Mucosa of gallbladder (tissue), 1 donor: ENCODE measurements around the gene PDE6G. TPM values are rescaled to one million over a fixed set of nuclear protein-coding genes. Genes with fewer than 3 reads are reported as not detected.

Source experiments
- DNase-seq: peaks from one replicate; pipeline ENCODE4 v3.0.0-alpha.2; 2020; ENCODE audit warnings: low spot score
- total RNA-seq: library from RNA; stranded (reverse); gene quantifications from one replicate; pipeline ENCODE4 v1.2.1, GENCODE V29; 2021
- donor health status: DM: no; HTN: no; CAD: no.

Gene PDE6G
- 0.32 TPM for total RNA-seq

DNA sequence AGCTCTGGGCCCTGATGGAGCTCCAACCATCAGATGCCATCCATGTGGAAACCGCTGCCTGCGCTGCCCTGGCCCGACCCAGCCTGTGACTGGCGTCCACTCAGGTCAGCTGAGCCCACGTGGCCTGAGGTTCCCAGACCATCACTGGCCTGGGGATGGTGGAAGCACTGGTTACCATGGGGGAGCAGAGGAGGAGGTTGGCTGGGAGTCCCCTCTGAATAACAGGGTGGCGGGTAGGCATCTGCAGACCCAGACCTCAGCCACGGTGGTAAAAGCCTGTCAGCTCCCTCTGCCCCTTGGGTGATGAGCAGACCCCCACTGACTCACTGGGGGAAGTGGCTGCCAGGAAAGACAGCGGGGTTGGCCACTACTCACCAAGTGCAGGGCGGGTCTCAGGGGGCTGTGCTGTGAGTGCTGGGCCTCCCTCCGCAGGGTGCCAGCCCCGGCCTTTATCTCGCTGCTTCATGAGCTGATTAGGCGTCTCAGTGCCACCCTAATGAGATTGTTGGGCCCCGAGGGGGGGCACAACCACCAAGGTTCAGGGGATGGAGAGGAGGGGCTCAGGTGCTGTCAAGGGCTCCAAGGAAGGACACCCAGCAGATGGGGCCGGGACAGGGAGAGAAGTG lies at the start of gene PDE6G:
PDE6G (minus strand) TSS at position 425 of the 626 bp plus-strand sequence. CDS start 3,237 bp downstream, outside the sequence.
- DNase-seq: no peak

- no peak for DNase-seq
Measured at GRCh38 chr17:81705518-81706231, 49.3 kb upstream of the PDE6G start.

DNA sequence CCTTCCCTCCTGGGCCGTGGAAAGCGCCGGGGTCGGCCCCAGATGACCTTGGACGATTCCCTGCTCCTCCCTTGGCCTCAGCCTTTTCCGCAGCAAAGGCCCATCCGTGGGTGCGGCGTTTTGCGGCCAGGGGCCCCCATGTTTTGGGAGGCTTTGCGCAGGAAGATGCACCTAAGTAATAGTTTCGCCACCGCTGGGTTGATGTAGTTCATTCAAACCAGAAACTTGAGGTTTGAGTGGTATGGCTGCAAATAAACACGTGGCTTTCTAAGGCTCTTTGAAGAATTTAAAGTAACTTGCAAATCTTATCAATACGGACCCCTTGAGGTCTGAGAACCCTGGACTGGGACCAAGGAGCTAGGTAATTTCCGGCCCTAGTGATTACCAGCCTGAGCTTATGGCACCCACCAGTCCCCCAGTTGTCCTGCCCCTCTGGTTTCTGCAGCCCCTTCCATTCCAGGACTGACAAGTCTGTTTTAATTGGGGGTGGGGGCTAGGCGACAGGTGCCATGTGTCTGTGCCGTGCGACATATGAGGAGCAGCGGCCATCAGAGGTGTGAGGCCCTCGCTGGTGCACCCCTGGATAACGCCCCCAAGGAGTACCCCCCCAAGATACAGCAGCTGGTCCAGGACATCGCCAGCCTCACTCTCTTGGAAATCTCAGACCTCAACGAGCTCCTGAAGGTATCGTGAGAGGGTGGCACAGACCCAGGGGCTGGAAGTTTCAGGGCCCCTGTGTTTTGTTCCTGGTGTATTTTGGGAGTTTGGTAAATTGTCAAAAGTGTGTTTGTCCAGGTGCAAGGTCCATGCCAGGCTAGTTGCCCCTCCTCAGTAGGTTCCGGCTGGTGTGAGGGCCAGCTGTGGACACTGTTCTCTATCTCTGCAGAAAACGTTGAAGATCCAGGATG lies 47.7 kb upstream of the PDE6G start:
- DNase-seq: no peak

DNA sequence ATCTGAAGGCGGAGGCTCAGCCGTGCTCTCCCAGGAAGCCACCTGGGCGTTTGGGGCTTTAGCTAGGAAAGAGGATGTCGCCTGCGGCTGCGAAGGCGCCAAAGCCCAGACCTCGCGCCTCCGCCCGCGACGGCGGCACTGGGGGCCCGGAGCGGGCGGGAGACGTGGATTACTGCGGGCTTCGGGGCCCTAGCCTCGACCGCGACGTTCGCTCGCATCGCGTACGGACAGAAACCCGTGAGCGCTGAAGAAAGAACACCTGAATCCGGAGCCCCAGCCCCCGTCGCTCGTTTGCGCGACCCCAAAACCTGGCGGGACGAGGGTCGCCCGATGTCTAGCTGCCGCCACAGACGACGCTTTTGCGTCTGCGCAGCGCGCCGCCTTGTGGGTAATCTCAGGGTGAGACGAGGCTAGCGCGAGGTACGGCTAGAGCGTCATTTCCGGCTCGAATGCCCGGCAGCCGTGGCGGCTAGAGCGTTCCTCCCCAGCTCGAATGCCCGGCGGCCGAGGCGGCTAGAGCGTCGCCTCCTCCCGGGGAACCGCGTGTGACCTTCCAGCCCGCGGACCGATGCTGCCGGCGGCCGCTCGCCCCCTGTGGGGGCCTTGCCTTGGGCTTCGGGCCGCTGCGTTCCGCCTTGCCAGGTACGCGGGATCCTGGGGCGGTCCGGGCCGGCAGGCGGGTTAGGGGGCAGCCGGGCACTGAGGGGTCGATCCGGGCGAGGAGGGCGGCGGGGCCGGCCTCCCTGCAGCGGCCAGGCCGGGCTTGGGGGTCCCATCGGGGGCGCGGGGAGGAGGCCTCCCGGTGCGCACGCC lies 46.8 kb upstream of the PDE6G start, which contains the start of gene MRPL12:
MRPL12 (plus strand) TSS at position 434 of the 813 bp plus-strand sequence; CDS start at position 569, 135 bp downstream.
- DNase-seq: peak; percentile 94

- DNase-seq: no peak
Measured at GRCh38 chr17:81701288-81702071, 45.1 kb upstream of the PDE6G start.

DNA sequence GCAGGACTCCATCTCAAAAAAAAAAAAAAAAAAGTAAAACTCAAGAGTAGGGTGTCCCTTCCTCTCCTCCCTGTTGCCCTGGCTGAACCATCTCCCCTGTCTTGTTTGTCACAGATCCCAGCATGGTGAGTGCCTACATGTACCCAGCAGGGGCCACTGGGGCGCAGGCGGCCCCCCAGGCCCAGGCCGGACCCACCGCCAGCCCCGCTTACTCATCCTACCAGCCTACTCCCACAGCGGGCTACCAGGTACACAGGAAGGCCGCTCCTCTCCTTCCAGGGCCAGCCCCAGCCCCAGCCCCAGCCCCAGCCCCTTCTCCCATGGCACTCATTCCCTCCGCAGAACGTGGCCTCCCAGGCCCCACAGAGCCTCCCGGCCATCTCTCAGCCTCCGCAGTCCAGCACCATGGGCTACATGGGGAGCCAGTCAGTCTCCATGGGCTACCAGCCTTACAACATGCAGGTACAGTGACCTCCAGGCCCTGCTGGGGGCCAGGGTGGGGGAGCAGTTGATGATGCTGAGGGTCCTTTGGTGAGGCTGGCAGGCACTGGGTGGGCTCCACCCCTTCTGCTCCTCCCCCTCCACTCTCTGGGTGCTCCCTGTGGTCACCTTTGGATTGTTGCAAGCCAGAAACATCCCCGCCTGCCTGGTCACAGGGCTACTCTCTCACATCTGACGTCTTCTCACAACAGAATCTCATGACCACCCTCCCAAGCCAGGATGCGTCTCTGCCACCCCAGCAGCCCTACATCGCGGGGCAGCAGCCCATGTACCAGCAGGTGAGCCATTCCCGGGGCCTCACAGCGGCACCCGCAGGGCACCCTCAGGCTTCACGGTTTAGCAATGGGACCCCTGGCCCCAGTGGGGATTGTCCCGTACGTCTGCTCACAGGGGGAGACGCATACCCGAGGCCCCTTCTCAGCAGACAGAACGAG lies 44.3 kb upstream of the PDE6G start:
- no peak for DNase-seq

DNA sequence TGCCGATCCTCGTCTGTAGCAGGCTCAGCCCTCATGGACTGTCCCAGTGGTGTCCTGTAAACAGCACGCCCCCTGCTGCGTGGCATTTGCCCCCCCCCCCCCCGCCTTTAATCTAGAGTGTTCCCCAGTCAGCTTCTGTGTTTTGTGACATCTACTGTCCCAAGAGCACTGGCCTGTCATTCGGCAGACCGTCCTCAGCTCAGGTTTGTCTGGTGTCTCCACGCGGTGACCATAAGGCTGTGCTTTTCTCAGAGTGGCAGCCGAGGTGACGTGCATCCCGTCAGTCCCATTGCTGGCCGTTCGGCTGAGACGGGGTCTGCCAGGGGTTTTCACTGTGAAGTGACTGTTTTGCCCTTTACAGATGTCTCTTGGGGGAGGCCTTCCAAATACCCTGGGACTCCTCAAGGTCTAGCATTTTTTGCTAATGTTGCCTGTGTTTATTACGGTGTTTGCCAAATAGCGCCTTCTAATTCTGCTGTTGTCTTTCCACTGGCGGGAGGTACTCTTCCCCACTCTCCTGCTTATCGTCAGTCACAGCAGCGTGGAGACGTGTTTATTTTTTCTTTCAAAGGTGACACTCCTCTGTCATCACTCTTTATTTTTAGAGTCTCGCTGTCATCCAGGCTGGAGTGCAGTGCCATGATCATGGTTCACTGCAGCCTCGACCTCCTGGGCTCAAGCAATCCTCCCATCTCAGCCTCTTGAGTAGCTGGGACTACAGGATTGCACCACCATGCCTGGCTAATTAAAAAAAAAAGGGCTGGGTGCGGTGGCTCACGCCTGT lies 41.1 kb upstream of the PDE6G start:
- no peak for DNase-seq

GRCh38 chr17:81696218-81696941 lies 40.0 kb upstream of the PDE6G start:
- DNase-seq: no peak

DNA sequence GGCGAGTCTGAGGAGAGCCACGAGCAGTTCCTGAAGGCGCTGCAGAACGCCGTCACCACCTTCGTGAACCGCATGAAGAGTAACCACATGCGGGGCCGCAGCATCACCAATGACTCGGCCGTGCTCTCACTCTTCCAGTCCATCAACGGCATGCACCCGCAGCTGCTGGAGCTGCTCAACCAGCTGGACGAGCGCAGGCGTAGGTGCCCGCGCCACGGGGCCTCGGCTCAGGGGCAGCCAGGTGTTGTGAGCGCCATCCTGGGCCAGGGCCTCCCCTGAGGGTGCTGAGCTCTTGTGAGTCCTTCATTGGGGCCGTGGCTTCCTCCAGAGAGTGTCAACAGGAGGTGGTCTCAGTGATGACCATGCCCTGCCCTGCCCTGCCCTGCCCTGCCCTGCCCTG lies 39.5 kb upstream of the PDE6G start:
- DNase-seq: no peak

DNA sequence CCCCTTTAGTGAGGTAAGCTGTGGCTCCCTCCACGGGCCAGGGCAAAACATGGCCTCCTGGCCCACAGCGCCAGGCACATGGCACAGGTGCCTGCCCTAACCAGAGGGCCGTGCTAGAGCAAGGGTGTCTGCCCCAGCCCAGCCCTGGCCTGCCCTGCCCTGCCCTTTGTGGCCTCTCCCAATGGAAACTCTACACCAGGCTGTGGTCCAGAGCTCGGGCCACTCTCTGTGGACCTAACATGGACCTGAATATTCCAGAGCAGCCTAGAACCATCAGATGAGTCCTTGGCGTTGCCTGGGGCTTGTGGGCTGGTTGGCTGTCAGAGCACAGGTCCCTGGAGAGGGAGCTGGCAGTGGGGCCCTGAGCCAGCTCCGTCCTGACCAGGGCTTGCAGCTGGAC lies 38.9 kb upstream of the PDE6G start:
- no peak for DNase-seq

DNA sequence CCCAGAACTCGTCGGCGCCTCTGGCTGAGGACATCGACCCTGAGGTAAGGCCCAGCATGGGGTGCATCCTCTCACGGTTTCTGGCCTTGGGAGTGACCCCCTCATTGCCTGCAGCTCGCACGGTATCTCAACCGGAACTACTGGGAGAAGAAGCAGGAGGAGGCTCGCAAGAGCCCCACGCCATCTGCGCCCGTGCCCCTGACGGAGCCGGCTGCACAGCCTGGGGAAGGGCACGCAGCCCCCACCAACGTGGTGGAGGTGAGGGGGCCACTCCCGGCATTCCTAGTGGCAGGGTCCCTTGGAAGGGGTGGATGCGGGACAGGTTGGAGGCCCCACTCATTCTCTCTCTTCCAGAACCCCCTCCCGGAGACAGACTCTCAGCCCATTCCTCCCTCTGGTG lies 38.5 kb upstream of the PDE6G start:
- DNase-seq: no peak

DNA sequence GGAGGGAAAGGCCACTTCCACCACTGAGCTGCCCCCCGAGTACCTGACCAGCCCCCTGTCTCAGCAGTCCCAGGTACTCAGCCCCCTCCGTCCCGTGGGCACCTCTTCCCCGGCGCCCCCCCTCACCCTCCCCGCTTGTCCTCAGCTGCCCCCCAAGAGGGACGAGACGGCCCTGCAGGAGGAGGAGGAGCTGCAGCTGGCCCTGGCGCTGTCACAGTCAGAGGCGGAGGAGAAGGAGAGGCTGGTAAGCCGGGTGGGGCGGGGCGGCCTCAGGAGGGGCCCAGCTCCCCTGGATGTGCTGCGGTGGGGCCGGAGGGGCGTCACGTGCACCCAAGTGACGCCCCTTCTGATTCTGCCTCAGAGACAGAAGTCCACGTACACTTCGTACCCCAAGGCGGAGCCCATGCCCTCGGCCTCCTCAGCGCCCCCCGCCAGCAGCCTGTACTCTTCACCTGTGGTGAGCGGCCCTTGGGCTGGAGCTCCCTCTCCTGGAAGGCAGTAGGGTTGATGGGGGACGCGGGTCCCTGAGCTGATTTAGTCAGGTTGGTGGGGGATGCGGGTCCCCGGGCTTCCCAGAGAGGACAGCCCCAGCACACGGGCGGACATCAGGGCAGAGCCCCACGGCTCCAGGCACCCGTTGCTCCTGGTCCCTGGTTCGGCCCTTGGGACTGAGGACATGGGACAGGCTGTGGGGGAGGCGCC lies 37.3 kb upstream of the PDE6G start:
- DNase-seq: no peak

DNA sequence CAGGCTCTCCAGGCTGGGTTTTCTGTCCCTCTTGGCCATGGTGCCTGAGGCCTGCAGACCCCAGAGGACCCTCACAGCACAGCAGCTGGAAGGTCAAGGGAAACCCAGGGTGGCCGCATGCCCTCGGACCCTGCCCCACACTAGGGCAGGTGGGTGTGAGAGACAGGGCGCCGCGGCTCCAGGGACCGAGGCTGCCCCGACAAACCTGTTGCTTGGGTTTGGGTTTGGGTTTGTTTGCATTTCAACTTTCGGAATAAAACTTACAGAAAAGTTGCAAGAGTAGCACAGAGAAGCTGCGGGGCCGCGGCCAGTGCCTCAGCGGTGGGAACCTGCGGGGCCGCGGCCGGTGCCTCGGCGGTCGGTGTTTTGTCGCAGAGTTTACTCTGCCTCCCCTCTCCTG lies 35.3 kb upstream of the PDE6G start:
- DNase-seq: no peak

DNA sequence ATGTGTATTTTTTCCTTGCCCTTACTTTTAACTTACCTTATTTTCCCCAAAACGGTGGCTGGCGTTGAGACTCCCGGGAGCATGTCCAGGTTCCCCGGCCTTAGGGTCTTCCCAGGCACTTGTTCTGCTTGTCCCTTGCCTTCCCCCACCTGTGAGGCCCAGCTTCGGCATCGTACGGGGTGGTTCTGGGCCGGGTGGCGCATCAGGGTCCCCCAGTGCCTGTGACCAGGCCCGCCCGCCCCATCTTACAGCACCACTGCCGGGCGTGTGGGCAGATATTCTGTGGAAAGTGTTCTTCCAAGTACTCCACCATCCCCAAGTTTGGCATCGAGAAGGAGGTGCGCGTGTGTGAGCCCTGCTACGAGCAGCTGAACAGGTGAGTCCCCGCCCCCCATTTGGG lies 34.9 kb upstream of the PDE6G start:
- DNase-seq: no peak

GRCh38 chr17:81690549-81690948 lies 34.2 kb upstream of the PDE6G start:
- DNase-seq: no peak

GRCh38 chr17:81690066-81690465 lies 33.7 kb upstream of the PDE6G start:
- no peak for DNase-seq

DNA sequence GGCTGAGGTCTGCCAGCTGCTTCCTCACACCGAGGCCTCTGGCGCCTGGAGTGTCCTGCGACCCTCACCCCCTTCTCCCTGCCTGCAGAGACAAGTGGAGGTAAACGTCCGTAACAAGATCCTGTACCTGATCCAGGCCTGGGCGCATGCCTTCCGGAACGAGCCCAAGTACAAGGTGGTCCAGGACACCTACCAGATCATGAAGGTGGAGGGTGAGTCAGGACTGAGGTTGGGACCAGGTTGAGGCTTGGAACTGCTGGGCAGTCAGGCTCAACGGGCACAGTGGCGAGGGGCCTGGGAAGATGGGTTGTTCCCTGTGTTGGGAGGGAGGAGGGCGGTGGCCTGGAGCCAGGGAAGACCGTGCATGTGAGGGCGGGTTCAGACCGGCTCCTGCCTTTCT lies 32.3 kb upstream of the PDE6G start:
- DNase-seq: no peak
